NOMO-1 (cell line): ENCODE data around the gene WNK2.
A peak's percentile ranks its signal among the peaks of the same experiment; 100 is the strongest.
"Not testable (repeated sequence)": the region's sequence is repeated elsewhere in the genome, so short reads cannot be mapped to it uniquely, and the experiment has no call there.

Experiments
- DNase-seq, 2 experiments: peaks; one replicate each; lab custom pipeline; 2025; ENCODE audit not compliant: unreplicated experiment in 2 of 2; lab: John Stamatoyannopoulos, UW

The WNK2 gene

DNA sequence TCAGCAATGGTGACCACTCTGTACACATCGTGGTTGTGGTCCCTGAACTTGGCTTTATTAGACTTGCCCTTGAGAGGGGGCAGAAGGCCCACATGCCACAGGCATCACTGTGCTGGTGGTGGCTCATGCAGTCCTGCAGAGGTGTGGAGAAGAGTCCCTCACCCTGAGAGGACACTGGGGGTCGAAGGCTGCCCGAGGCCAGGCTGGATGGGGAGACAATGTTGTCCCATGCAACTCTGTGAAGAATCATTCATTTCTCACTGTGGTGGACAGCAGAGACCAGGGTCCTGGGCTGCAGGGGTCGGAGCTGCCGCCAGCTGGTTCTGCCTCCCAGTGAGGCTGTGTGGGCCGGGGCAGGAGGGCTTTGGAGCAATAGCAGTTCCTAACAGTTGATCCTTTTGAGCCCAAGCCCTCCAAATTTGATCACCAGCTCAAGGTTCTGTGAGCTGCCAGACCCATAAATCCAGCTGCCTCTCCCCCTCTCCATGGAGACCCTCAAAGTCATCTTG lies 139.6 kb downstream of the WNK2 start:
- DNase-seq = not testable (repeated sequence)

DNA sequence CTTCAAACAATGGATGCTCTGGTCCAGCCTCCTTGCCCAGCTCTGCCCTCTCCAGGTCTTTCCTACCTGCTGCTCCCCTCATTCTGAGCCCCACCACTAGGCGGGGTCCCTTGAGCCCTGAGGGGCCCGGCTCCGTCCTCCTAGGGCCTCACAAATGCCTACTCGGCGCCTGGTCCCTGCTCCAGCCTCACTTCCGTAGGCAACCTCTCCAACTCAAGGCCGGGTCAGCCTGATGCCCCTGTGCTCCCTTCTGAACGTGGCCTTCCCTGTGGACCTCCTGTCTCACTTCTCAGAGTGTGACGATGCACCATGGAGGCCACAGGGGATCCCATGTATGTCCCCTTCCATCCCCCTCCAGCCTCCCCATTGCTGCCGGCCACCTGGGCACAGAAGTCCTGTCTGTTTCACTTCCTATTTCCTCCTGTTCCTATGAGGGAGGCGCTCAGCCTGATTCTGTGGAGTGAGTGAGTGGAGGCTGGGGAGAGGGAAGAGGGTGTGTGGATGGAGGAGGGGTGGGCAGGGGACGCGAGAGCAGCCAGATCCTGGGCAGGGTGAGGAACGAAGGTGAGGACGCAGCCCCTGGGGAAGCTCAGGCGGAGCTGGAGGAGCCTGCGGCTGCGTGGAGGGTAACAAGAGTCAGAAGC lies 140.4 kb downstream of the WNK2 start:
- peak in 1 of 2 experiments; percentile 10 for DNase-seq

GRCh38 chr9:93325307-93326035 lies 141.5 kb downstream of the WNK2 start:
- DNase-seq = no peak

GRCh38 chr9:93326056-93326455 lies 142.1 kb downstream of the WNK2 start:
- no peak for DNase-seq

GRCh38 chr9:93326654-93327053 lies 142.7 kb downstream of the WNK2 start:
- DNase-seq = no peak

DNA sequence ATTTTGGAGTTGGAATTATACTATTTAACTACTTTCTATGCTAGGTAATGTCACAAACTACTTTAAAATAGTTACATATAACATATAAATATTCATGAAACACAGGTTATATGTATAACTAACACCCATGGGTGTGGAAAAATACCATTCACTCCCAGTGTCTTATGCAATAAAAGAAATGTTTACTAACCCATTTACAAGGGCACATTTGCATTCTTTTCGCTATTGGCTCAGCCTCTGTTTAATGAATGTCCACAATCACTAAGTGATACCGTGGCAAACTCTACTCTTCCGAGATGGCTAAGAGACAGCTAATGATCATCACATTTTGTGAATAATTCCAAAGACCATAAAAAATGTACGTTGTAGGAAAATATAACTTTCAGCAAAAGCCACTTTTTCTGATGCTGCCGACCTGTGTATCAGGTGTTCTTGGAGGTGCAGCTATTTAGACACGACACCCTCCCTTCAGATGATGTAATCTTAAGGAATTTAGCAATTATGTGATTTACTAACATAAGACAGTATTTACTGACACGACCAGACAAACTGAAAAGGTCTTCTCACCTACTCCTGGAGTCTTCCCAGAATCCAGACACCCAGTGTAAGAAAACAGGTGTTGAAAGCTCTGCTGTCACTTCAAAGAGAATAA lies 145.8 kb downstream of the WNK2 start:
- DNase-seq = no peak

- DNase-seq = no peak
These were observed 148.4 kb downstream of the WNK2 start for GRCh38 chr9:93332317-93332716.

DNA sequence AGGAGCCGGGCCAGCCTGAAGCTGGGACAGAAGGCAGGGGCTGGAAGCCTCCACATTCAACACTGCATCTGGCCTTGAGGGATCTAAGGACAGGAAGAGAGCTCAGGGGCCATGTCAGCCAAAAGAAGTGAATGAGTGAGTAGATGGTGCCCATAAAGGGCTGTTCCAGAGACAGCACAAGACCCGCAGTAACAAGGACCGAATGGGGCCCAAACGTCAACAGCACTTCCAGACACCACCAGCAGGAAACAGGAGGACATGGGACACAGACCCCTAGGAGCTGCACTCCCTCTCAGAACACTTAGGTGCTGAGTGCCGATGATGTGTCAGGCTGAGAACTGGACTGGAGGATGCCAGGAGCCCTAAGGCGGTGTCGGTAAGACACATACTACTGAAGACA lies 152.8 kb downstream of the WNK2 start:
- DNase-seq = no peak

DNA sequence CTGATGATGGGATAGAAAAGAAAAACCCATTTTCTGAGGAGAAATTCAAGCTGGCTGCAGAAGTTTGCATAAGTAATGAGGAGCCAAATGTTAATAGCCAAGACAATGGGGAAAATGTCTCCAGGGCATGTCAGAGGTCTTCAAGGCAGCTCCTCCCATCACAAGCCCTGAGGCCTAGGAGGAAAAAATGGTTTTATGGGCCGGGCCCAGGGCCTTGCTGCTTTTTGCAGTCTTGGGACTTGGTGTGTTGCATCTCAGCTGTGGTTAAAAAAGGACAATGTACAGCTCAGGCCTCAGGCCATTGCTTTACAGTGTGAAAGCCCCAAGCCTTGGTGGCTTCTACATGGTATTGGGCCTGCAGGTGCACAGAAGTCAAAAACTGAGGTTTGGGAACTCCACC lies 154.3 kb downstream of the WNK2 start:
- DNase-seq = not testable (repeated sequence)

- DNase-seq = no peak
These were observed 156.2 kb downstream of the WNK2 start for GRCh38 chr9:93340091-93340490.

DNA sequence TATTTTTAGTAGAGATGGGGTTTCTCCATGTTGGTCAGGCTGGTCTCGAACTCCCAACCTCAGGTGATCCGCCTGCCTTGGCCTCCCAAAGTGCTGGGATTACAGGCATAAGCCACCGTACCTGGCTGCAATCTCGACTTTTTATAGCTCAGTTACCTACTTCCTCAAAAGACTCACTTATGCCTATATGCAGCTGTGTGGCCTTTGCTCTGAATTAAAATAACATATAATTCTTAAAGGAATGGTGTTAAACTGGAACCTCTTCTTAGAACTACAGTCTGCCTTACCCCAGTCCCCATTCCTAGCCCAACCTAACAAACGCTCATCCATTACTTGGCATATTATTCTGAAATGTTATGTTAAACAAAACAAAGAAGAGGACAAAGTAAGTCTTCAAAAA lies 157.9 kb downstream of the WNK2 start:
- not testable (repeated sequence) for DNase-seq

DNA sequence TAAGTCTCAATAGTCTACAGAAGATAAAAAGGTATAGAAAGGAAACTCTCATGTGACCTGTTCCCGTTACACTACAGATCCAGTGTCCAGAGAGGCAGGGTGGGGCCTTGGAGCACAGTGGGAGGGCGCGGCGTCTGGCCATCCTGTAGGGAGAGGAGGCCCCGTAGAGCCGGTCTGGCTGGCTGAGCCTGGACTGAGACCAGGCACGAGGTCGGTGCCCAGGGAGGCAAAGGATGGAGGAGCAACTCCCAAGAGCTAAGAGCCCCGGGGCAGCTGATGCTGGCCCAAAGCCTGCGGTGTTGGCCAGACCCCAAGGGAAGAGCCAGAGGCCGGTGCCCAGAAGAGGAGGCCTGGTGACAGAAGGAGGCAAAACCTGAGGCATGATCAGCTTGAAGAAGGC lies 158.5 kb downstream of the WNK2 start:
- not testable (repeated sequence) for DNase-seq

DNA sequence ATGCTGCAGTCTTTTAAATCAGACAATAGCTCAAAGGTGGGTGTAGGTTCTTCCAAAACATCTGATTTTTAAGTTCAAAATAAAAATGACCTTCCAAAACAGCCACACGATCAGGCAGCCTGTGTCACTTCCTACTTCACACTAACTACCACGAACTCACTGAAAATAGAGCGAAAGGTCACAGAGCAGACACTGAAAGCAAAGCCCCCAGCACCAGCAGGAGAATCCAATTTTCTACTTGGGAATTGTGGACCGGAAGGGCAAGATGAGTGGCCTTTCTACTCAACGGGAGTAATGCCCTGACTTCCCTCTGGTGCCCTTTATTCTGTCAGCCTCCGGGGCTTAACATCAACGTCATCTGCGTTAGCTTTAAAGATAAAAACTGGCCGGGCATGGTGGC lies 159.7 kb downstream of the WNK2 start:
- no peak for DNase-seq

DNA sequence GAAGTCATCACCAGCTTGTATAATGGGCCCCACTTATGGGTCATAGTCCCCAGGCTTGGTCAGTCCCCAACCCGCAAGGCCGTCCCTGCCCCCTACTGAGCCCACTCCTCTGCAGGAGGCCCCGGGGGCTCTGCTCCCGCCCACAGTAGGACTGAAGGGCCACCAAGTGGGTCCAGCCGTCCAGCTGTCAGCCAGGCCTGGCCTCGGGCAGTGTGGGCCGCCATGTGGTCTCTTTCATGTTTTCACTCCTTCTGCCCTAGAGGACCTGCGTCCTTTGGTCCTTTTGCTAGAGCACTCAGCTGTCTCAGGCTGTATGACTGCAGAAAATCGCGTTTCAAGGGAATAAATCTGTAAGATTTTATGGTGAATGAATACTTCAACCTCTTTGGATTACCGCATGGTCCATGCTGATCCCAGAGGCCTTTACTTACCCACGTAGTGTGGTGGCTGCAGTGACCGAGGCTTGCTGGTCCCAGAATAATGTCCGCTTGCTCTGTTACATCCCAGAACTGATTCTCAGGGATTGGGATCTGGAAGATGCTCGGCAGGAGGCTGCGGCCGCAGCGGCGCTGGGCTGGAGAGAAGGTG lies 161.8 kb downstream of the WNK2 start:
- no peak for DNase-seq

DNA sequence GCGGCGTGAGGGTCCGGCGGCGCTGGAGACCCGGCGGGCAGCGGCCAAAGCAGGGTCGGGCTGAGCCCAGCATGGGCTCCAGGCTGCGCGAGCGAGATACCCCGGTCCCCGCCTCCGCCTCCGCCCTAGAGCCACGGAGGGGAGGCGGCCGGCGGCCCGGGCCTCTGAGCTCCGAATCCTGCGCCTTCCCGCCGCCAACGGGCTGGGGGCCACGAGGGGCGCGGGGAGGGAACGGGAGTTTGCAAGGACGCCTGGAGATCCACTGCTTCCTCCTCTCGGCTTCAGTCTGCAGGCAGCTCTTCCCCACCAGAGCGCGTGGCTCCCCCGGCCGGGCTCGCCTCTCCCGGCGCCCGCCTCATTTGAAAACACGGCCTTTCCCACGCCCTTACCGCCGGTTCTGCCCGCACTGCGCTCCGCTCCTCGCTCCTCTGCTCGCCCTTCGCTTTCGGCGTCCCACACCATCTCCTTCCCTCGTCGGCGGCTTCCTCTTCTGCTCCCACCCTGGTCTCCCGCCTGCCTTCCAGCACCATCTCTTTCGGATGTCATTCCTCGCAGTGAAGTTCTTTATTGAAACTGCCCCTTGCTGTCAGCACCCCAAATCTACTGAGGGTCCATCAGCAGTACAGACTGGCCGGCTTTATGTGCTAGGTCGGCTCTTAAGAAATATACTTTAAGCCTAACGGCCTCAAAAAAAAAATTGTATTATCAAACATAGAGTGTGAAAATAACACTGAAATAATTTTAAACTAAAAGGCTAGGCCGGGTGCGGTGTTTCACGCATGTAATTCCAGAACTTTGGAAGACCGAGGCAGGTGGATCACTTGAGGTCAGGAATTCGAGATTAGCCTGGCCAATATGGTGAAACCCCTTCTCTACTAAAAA lies 162.5 kb downstream of the WNK2 start:
- no peak for DNase-seq

GRCh38 chr9:93347371-93347975 lies 163.5 kb downstream of the WNK2 start:
- DNase-seq = not testable (repeated sequence)

GRCh38 chr9:93353413-93354310 lies 169.7 kb downstream of the WNK2 start:
- DNase-seq = not testable (repeated sequence)

GRCh38 chr9:93354451-93354850 lies 170.5 kb downstream of the WNK2 start:
- DNase-seq = no peak

DNA sequence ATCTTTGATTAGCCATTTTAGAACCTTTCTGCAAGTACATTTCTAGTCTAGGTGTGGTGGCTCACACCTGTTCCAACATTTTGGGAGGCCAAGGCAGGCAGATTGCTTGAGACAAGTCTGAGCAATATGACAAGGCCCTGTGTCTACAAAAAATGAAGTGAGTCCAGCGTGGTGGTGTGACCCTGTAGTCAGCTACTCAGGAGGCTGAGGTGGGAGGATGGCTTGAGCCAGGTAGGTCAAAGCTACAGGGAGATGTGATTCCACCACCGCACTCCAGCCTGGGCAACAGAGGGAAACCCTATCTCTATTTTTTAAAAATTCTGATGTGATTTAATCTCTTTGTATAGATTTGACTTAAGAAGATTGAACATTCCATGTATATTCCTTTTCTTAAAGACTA lies 171.9 kb downstream of the WNK2 start:
- no peak for DNase-seq
